GM18526 (cell line): Measurements from ENCODE around the gene RFTN1.

Source experiments
- POLR2A ChIP-seq: IDR thresholded peaks from 3 replicates; pipeline ENCODE4 v1.6.1; 2011; ENCODE audit not compliant: insufficient read length; ENCODE audit errors: extremely low read depth

RFTN1 gene

GRCh38 chr3:16300307-16300706 lies 213.2 kb downstream of the RFTN1 start:
- no peak for TF ChIP-seq POLR2A

- no peak for TF ChIP-seq POLR2A
Observed at GRCh38 chr3:16299746-16300145, 213.8 kb downstream of the RFTN1 start.

GRCh38 chr3:16298891-16299290 lies 214.6 kb downstream of the RFTN1 start:
- no peak for TF ChIP-seq POLR2A

DNA sequence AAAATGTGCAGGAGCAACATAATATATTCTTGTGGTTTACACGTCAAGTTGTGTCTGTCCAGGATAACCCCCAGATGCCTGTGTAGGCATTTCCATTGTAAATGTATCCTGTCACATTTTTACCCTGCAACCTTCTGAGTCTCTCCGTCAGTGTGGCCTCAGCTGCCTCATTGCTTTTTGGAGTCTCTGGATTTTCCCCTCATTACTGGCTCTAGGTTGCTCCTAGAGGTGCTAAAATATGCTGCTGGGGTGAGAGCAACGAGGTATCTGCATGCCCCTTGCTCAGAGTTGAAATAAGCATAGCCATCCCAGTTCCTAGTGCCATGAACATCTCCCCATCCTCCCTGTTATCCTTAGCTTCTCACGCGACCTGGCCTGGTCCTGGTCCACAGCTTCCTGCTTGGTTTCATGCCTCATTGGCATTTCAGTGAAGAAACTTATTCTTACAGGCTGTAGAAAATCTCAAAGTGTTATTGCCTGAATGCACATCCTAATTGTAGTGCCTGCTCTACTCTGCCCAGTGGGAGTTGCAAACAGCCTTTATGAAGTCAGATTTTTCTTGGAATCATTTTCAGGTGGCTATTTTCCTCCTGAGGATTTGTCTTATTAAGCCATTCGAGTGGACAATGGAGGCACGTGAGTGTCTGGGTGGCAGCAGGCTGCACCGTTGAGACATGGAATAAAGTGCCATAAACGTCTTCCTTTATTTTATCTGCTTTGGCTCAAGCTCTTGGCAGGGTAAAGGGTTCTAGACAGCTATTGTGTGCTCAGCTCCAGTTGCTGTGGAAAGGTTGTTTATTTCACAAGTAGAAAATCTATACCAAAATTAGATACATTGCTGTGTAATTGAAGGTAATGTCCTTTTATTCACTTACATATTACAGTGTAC lies 215.3 kb downstream of the RFTN1 start:
- no peak for TF ChIP-seq POLR2A

- no peak for TF ChIP-seq POLR2A
Observed at GRCh38 chr3:16295298-16295890, 218.1 kb downstream of the RFTN1 start.

GRCh38 chr3:16294844-16295243 lies 218.7 kb downstream of the RFTN1 start:
- no peak for TF ChIP-seq POLR2A

DNA sequence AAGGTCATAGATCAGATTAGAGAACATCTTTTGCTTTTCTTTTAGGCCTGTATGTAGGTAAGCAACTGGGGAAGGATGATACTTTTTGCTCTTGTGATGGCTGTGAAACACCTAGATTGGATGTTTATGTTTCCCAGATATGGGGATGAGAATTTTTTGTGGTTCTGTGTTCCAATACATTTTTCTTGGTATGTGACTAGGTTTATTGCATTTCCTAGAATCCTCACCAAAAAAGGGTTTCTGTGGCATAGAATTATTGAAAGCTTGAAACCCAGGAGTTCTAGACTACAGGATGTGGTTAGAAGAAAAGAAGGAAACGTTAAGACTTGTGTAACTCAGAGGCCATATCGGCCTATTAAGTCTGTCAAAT lies 222.7 kb downstream of the RFTN1 start:
- no peak for TF ChIP-seq POLR2A

DNA sequence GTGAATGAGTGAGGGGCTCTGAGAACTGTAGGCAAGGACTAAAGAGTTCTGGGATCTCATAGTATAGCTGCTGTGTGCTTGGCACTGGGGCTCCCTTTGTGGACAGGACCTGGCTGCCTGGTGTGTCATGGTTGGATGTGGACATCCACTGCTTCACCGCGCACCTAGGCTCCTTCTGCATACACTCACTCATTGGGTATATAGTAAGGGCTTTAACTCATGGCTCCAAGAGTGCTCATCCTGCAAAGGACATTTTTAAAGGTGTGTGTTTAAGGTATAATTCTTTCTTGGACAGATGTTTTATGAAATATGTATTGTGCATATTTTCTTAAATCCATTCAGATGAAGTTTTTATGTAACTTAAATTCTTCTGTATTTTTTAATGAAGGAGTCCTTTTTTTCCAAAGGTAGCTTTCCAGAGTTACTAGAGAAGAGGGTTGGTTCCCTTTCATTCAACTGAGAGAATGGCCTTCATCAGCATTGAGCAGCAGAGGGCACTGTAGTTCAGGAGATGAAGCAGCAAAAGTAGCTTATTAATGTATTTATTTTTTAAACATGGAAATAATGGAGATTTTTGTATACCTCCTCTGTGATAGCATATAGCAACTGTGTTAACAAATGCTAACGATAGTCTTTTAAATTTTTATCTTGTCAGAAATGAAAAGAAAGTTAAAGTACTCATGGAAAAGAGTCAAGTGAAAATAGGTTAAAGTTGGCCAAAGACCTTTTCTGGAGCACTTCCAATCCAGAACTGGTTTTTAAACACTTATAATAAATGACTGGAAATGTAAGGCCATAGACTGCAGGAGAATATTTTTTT lies 223.3 kb downstream of the RFTN1 start:
- TF ChIP-seq POLR2A: no peak

- no peak for TF ChIP-seq POLR2A
Observed at GRCh38 chr3:16289144-16289889, 224.2 kb downstream of the RFTN1 start.

DNA sequence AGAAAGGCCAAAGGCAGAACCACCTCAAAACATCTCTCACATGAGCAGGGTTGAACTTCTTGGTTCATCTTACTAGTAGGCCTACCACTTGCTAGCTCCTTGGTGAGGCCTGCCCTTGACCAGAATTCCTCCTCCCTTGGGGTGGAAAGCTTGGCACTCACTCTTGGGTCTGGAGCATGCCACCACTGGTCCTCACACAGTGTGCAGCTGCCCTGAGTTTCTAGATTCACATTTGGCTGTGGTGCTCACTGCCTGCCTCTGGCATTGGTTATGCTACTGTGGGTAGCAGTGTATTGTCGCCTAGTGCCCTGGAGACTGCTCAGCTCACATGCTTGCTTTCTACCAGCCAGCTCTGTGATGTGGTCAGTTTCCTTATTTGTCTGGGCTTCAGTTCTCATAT lies 224.8 kb downstream of the RFTN1 start:
- TF ChIP-seq POLR2A: no peak

DNA sequence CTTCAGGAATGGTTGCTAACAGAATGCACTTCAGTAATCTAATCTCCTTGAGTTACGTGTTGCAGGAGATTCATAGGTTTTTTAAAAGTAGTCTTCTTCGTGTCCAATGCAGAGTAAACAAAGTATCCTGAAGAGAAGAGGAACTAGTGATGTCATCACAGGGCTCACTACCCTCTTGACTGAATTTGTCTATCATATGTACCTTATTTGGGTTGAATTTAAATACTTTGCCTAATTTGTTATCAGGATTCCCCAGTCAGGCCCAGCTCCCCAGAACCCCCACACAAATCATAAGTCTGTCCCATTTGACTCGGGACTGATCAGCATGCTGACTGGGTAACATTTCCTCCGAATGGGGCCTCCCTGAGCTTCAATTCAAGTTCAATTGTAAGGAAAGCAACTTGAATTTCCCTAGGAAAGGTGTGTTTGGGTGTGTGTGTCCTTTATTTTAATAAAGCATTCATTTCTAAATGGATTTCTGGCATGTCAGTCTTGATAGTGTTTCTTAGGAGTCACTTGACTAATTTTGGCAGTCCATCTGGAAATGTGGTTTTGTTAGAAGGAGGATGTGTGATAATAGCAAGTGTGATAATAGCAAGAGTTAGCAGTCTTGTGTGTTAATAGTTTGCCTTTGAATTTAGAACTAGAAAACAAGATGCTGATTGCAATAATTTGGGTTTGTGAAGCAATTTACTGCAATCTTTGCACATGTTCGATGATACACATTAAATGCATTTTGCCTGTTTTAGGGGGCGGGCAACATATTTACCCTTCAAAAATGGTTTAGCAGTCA lies 226.6 kb downstream of the RFTN1 start:
- TF ChIP-seq POLR2A: no peak

- no peak for TF ChIP-seq POLR2A
Observed at GRCh38 chr3:16286161-16286560, 227.3 kb downstream of the RFTN1 start.

GRCh38 chr3:16284633-16285032 lies 228.9 kb downstream of the RFTN1 start:
- no peak for TF ChIP-seq POLR2A

DNA sequence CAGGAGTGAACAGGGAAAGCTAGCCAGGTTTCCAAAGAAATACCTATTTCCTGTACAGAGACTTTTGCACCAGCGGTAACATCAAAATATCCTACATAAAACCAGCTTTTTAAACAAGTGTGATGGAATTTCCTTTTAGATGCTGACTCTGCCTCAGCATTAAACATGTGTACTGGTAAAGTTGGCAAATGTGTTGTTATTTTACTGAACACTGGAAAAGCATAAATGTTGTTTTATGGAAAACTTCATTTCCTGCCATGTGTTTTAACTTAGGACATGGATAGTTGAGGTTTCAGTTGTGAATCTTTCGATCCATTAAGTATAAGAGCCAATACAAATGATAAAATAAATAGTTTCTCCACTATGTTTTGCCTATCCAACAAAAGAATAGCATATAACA lies 232.8 kb downstream of the RFTN1 start:
- no peak for TF ChIP-seq POLR2A
